Stimulated activated CD8-positive, alpha-beta memory T cell treated with anti-CD3 and anti-CD28 coated beads, Interleukin-4, amount 100 ng/mL, for 4 hours (primary cell): Measurements from ENCODE around the gene DDX27.
"Not testable (repeated sequence)": the region's sequence is repeated elsewhere in the genome, so short reads cannot be mapped to it uniquely, and the experiment has no call there.

ENCODE experiments used
- DNase-seq, 2 donors: peaks; one replicate each; pipeline ENCODE4 v3.0.0-alpha.2; 2020; ENCODE audit warnings: low read depth in 2 of 2, low spot score in 1 of 2

DDX27 gene

DNA sequence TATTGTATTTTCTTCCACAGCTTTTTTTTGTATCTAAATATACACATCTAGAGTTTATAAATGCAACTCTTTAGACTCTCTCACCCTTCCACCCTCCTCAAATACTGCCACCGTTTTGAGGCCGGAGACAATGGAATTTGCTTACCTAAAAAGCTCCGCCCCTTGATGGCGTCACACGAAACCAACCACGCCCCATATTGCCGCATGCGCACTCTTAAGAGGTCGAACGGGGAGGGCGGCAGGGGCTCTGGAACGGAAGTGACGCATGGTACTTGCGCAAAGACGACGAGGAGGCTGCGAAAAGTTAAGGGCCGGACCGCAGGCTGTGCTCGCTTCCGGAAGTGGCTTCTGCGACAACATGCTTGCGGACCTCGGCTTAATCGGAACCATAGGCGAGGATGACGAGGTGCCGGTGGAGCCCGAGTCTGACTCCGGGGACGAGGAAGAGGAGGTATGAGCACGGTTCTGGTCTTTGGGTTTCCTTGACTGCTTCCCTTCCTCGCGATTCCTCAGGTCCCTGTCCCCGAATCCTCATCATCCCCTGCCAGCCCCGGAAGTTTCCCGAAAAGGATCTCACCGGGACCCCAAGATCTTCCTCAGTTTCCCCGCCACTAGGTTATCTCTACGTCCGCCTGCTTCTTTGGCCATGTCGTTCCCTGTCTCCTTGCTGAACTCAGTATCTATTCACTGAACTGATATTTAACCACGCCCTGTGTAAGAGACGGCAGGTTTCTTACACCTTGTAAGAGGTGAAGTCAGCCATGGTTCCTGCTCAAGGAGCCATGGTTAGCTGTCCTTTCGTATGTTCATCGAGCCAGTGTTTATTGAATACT lies at the start of gene DDX27:
Gene DDX27 (plus strand): TSS at position 326 of the 833 bp plus-strand sequence. CDS start 33 bp downstream, at position 359.
- peak; percentile 92 to 97 for DNase-seq

- no peak for DNase-seq
These were observed 49.7 kb upstream of the DDX27 start for GRCh38 chr20:49169547-49169946.

GRCh38 chr20:49170714-49171113 lies 48.5 kb upstream of the DDX27 start:
- no peak for DNase-seq

GRCh38 chr20:49171909-49172308 lies 47.3 kb upstream of the DDX27 start:
- DNase-seq: no peak

DNA sequence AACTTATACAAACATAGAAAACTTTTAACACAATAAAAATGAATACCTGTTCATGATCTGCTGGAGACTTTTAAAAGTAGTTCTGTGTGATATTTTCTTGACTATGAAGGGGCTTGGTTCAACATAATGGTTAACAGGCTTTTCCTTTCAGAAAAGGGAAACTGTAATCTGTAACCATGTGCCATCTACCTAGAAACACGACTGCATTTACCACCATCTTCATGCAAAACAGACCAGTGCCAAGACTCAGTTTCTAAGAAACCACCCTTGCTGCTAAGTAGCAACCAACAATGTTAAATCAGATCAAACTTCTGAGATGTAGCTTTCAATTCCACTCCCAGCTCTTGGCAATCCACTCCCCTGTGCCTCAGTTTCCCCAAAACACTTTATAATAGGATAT lies 46.8 kb upstream of the DDX27 start:
- no peak for DNase-seq

DNA sequence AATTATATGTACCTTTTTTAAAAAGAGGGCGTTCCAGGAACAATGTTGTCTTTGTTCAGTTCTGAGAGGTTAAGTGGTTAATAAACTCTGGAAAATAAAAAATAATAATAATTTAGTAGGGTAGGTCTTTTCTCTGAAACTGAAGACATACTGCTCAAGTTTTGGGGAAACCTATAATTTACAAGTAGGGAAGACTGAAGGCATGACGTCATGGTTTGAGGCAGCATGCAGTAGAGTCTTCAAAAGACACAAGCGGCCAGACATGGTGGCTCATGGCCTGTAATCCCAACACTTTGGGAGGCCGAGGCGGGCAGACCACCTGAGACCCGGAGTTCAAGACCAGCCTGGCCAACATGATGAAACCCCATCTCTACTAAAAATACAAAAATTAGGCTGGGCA lies 45.0 kb upstream of the DDX27 start:
- DNase-seq: no peak

- DNase-seq: no peak
These were observed 39.6 kb upstream of the DDX27 start for GRCh38 chr20:49179368-49180277.

DNA sequence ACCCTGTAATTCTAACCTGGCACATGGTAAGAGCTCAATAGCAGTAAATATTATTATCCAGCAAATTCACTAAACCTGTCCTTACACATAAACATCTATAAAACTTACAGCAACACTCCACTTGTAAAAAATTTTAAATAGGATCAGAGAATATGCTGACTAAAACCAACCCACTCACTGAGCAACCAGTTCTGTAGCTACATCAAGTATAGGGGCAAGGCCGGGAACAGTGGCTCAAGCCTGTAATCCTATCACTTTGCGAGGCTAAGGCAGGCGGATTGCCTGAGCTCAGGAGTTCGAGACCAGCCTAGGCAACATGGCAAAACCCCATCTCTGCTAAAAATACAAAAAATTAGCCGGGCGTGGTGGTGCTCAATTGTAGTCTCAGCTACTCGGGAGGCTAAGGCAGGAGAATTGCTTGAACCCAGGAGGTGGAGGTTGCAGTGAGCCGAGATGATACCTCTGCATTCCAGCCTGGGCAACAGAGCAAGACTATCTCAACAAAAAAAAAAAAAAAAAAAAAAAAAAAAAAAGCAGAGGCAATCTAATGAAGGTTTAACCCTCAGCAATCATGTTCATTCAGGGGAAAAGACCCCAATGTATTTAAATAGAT lies 37.8 kb upstream of the DDX27 start:
- DNase-seq: no peak

DNA sequence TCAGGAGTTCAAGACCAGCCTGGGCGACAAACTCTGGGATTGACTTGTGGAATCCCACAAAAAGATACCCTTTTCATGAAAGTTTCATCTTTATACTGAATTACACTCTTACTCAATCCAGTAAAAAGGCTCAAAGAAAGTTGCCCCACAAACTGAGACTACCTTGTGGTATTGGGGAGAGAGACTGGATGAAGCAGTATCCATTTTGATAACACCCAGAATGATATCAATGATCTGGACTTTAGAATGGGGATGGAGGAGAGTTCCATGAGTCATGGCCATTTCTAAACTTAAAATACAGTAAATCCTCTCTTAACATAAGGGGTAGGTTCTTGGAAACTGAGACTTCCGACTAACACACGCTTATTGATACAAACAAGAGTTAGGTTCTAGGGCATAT lies 35.8 kb upstream of the DDX27 start:
- DNase-seq: no peak

DNA sequence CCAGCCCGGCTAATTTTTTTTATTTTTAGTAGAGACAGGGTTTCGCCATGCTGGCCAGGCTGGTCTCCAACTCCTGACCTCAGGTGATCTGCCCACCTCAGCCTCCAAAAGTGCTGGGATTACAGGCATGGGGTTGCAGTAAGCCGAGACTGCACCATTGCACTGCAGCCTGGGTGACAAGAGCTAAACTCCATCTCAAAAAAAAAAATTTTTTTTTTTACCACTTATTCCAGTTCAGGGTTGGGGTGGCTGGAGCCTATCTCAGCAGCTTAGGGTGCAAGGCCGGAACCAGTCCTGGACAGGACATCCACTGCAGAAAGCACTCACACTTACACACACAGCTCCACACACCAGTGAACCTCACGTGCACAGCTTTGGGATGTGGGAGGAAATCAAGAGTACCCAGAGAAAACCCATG lies 35.1 kb upstream of the DDX27 start:
- DNase-seq: not testable (repeated sequence)

DNA sequence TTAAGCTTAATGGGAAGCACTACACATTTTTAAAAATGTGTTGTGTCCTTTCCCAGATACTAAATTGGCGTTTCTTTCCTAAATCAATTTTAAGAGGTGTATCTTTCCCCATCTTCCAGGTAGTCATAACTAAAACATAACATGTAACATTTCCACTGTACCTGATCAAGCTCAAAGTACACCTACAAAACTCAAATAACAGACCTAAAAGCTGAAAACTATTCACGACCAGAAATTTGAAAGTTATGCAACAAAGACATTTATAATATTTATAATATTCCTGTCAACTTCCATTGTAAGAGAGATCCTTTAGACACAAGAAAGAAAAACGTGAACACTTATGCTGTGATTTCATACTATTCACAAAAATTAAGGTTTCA lies 34.5 kb upstream of the DDX27 start:
- DNase-seq: no peak

GRCh38 chr20:49185071-49185761 lies 34.0 kb upstream of the DDX27 start:
- no peak for DNase-seq

DNA sequence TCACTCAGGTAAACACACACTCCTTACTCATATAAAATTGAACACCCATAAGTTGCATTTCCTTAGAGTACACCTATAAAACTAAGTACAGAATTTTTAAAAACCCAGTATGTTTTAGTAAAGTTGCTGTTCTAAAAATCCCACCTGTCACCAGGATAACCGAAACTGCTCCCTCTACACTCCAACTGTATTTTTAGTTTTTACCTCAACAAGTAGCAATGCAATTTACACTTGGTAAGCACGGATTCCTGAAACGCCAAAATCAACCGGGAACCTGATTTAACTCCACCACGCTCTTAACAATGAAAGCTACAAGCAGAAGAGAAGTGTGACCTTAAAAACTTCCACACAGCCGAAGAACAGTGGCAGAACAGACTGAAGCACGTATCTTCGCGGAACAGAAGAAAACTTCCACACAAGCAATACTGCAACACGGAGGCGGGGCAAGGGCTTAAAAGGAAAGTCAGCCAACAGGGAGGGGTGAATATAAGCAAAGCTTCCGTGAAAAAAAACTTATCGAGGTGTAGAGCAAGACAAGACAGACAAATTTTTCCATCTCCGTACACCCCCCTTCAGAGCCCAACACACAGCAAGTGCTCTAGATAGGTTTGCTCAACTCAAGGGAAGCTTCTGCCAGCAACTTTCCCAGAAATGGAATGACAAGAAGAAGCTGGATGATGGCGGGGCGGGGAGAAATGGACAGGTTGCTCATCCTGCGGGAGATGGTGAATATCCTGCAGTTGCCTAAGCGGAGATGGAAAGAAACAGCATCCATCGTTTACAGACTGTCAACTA lies 32.5 kb upstream of the DDX27 start:
- peak; percentile 38 to 49 for DNase-seq

DNA sequence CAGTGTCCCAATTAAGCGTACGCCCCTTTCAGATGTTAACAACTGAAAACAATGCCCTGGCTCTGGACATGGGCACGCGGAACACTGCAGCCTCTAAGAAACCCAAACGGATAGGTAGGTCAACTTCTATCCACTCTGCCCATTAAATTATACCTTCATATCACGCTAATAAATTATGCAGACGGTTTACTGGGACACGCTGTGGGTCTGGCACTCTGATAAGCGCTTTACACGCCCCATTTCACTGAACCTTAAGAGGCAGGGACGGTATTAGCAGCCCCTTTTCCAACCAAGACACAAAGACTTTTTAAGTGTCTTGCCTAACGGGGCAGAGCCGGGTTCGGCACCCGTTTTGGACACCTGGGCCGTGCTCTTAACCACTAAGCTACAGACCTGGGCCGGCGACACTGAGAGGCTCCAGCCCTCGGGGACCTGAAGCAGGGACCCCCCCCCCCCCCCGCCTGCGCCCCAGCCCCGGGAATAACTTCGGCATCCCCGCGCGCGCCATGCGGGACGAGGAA lies 31.8 kb upstream of the DDX27 start:
- DNase-seq: no peak

DNA sequence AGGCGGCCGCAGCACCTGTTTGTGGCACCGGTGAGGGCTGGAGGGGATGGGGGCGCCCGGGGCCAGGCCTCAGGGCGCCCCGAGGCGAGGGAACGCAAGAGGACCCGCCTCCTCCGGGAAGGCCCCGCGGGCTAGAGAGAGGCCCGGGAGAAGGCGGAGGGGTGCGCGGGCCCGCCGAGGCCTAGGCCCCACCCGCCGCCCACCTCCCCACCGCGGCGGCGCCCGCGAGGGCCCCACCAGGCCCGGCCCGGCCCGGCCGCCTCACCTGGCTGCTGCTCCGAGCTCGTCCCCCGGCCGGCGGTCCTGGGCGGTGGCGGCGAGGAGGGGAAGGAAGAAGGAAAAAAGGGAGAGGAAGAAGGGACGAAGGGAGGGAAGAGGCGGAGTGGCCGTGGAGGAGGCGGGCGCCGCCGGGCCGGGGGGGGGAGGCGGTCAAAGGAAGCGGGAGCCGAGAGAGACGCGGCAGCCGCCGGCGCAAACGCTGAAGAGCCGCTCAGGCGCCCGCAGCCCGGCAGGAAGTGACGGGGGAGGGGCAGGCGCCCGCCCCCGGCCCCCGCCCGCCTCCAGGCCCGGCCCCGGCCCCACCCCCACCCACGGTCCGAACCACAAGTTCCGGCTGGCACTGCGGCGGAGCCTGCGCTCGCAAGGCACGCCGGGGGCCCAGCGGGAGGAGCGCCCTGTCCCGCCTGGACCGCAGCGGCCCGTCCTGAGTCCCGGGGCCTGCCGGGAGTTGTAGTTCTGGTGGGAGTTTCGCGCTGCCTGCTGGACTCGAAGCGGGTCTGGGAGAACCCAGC lies 31.2 kb upstream of the DDX27 start, which contains the start of gene STAU1:
Gene STAU1 (minus strand): TSS at position 484 of the 791 bp plus-strand sequence. CDS start 22,133 bp downstream, outside the sequence.
- peak; percentile 76 to 89 for DNase-seq

GRCh38 chr20:49192944-49193518 lies 26.2 kb upstream of the DDX27 start:
- DNase-seq: not testable (repeated sequence)

DNA sequence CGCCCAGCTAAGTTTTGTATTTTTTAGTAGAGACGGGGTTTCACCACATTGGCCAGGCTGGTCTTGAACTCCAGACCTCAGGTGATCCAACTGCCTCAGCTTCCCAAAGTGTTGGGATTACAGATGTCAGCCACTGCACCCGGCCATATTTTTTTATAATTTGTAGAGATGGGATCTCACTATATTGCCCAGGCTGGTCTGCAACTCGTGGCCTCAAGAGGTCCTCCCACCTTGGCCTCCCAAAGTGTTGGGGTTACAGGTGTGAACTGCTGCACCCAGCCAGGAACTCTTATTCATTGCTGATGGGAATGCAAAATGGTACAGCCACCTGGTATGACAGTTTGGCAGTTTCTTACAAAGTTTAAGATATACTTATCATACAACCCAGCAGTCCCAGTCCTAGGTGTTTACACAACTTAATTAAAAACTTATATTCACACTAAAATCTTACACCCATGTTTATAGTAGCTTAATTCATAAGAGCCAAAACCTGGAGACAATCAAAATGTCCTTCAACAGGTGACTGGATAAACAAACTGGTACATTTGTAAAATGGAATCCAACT lies 19.4 kb upstream of the DDX27 start:
- no peak for DNase-seq

DNA sequence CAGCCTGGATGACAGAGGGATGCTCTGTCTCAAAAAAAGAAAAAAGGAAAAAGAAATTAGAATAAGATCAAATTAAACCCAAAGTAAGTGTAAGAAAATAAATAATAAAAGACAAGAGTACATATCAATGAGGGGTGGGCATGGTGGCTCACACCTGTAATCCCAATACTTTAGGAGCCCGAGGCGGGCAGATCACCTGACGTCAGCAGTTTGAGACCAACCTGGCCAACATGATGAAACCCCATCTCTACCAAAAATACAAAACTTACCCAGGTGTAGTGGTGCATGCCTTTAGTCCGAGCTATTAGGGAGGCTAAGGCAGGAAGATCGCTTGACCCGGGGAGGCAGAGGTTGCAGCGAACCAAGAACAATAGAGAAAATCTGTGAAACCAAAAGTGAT lies 16.2 kb upstream of the DDX27 start:
- DNase-seq: no peak
